ENCODE results near the gene KLHL2.
A peak's percentile ranks its signal among the peaks of the same experiment; 100 is the strongest.
"Not testable (repeated sequence)": the region's sequence is repeated elsewhere in the genome, so short reads cannot be mapped to it uniquely, and the experiment has no call there.

KLHL2 gene, protein sequence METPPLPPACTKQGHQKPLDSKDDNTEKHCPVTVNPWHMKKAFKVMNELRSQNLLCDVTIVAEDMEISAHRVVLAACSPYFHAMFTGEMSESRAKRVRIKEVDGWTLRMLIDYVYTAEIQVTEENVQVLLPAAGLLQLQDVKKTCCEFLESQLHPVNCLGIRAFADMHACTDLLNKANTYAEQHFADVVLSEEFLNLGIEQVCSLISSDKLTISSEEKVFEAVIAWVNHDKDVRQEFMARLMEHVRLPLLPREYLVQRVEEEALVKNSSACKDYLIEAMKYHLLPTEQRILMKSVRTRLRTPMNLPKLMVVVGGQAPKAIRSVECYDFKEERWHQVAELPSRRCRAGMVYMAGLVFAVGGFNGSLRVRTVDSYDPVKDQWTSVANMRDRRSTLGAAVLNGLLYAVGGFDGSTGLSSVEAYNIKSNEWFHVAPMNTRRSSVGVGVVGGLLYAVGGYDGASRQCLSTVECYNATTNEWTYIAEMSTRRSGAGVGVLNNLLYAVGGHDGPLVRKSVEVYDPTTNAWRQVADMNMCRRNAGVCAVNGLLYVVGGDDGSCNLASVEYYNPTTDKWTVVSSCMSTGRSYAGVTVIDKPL

DNA sequence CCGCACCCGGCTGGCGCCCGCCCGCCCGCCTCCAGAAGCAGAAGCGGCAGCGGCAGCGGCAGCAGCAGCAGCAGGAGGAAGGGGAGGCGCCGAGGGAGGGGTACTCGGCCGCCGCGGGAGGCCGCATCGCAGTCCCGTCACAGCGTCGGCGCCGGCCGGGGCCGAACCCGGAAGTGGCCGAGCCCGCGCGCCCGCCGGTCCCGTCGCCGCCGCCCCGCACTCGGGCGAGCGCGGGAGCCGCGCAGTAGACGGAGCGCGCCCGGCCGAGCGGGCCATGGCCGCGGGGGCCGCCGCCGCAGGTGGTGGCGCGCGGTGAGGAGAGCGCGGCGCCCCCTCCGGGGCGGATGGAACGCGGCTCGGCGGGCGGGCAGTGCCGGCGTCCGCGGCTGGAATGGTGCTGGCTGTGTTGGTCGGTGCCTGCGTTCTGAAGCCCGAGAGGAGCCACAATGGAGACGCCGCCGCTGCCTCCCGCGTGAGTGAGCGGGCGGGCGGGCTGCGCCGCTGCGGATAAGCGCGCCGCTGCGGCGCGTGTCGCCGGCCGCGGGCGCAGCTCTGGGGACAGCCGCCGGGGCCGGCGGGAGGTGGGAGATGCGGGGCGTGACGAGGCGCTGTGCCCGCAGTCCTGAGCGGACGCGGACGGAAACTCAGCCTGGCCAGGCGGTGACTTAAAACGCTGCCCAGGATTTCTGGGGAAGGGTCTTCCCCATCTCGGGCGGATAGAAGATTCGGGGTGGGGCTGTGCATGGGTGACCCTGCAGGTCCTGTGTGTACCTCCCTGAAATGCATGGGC is at the start of gene KLHL2:
KLHL2 (plus strand) TSS at position 131 of the 790 bp plus-strand sequence; CDS start at position 447, 316 bp downstream.
- DNase-seq: peak; percentile 34

DNA sequence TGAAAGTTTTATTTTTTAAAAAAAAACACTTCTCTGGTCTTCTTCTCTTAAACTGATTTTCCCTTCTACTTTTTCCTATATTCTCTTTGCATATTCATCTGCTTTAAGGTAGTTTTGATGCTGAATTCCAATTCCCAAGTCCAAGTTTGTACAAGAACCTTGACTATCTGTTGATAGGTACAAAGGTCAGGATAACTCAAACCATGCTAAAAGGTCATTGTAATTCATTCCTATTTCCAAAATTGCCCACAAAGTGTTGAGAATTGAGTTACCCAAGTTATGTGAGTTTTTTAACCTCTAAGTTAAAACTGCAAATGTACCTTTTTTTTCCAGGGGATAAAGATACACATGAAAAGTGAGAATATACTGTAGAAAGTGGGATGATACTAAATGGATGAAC is 48.6 kb upstream of the KLHL2 start:
- no peak for DNase-seq

DNA sequence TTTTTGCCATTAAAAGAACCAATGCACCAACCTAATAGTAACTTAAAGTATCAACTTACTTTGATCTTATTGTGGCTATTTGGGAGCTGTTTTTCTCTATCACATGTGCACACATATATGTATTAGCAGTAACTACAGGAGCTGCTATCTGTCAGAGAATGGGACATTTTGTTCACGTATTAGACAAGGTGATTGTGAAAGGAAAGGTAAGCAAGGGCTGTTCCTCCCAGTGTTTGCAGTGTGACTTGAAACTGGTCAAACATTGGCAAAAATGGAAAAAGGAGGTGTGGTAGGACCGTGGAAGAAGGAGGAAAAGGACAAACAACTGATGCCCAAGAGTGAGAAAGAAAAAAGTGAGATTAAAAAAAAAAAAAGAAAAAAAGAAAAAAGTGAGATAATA is 43.1 kb upstream of the KLHL2 start:
- no peak for DNase-seq

DNA sequence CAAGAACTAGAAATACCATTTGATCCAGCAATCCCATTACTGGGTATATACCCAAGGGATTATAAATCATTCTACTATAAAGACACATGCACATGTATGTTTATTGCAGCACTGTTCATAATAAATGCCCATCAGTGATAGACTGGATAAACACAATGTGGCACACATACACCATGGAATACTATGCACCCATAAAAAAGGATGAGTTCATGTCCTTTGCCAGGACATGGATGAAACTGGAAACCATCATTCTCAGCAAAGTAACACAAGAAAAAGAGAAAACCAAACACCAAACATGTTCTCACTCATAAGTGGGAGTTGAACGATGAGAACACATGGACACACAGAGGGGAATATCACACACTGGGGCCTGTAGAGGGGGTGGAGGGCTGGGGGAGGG is 40.5 kb upstream of the KLHL2 start:
- not testable (repeated sequence) for DNase-seq

DNA sequence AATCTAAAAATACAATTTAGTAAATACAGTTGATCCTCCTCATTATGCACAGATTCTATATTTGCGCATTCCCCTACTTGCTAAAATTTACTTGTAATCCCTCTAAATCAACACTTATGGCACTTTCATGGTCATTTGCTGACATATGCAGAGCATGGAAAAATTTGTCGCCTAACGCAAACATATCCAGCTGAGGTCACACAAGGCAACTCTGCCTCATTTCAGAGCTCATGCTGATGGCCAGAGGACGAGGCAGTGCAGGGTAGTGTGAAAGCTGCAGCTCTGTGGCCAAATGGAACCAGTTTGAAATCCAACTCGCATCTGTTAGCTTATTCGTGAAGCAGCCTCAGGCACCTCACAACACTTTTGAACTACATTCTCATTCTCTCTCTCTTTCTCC is 39.7 kb upstream of the KLHL2 start:
- no peak for DNase-seq

DNA sequence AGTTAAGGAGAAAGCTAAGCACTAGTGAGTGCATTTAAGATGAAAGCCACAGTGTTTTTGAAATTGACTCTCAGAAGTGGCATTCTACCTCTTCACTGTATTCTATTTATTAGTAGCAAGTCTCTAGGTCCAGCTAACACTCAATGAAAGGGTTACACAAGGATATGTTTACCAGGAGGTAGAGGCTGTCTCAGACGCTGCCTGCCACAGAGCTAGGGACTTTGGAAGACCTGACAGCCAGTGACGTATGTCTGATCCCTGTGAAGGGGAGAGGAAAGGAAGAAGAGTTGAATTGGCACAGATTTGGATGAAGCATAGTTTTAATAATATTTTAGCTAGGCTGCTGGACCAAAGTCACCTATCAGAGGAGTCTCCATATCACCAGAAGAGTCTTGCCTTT is 36.5 kb upstream of the KLHL2 start:
- DNase-seq: no peak

DNA sequence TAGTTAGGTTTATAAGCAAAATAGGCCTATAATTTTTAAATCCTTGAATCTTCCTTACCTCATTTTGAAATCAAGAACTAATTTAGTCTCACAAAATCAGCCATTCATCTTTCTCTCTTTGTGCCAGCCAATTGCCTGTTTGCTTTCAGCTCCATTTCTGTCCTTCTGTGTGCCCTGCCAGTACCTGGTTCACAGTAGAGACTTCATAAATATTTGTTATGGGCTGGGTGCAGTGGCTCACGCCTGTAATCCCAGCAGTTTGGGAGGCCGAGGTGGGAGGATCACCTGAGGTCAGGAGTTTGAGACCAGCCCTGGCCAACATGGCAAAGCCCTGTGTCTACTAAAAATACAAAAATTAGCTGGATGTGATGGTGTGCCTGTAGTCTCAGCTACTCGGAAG is 31.9 kb upstream of the KLHL2 start:
- DNase-seq: not testable (repeated sequence)

DNA sequence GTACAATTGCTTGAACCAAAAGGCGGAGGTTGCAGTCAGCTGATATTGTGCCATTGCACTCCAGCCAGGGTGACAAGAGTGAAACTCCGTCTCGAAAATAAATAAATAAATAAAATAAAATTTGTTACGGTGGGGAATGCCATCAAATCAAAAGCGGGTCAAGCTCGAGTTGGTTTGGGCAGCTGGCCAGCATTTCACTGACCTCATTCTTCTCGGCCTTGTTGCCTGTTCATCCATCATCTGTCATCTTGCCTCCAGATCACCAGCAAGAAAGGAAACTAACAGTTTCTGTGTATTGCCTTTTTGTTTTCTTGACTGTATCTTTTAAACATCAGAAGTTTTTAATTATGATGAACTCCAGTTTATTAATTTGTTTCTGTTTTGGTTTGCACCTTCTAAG is 31.5 kb upstream of the KLHL2 start:
- no peak for DNase-seq

DNA sequence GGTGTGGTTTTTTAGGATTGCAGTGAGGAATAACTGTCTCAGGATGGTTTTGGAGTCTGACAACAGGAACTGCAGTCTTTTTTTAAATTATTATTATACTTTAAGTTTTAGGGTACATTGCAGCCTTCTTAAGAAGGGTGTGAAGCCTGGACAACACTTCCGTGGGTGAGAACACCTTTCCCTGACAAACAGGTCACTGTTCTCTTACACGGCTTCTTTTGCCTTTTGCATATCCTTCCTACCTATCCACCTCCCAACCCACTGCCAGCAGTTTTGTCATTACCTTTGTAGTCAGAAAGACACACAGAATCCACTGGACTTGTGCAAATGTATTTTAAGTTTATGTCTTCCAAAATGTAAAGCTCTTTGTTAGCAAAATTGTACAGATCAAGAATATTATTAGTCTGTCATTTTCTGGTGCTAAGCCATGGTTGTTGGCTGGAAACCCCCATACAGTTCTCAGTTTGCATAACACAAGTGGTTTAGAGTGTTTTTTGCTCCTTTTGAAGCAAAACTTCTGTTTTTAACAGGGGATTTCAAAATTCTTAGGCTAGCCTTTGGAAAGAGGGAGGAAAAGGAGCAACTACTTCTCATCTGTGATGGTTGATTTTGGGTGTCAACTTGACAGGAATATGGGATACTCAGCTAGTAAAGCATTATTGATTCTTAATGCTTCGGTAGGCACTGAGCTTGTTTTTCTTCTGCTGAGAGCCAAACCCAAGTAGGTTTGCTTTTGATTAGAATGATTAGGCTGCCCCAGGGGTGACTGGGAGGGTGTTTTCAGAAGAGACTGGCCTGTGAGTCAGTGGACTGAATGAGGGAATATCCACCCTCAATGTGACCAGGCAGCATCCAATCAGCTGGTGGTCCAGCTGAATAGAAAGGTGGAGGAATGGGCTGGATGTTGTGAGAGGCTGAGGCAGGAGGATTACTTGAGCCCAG is 29.4 kb upstream of the KLHL2 start:
- no peak for DNase-seq

DNA sequence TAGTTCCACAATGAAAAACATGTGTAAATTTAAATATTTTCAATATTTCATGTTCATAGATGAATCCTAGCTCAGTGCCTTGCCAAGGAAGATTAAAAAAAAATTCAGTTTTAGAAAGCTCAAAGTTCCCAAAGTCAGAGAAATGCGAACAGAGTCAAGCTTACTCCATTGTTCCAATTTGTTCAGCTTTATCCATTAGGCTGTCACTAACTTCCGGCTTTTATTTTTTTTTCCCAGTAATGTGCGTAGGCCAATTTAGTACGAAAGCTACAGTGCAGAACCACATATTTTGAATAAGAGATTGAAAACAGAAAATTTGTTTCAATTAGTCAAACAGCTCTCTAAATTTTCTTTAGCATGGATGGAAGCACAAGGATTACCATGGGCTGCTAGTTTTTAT is 23.1 kb upstream of the KLHL2 start:
- DNase-seq: no peak

DNA sequence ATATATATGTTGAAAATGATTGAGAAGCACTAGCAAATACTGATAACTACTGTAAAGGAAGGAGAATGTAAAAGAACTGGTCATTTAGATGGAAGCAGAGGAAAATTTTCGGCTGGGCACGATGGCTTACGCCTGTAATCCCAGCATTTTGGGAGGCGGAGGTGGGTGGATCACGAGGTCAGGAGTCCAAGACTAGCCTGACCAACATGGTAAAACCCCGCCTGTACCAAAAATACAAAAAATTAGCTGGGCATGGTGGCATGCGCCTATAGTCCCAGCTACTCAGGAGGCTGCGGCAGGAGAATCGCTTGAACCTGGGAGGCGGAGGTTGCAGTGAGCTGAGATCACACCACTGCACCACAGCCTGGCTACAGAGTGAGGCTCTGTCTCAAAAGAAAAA is 22.4 kb upstream of the KLHL2 start:
- DNase-seq: not testable (repeated sequence)

DNA sequence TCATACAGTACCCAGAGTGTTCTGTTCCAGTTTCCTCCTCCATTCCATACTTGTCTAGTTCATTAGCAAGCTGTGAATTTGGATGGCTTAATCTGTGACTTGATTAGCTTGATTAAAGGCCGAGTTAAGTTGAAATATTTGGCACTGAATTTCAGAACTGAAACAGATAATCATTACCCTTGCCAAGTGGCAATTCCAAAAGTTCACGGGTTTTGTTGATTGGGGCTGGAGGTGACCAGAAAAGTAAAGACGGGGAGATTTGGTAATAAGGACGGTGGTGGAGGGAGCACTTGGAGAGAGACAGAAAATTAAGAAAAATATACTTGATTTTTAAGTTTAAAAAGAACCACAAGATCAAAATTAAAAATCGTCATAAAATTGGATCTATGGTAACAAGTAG is 21.9 kb upstream of the KLHL2 start:
- DNase-seq: no peak

DNA sequence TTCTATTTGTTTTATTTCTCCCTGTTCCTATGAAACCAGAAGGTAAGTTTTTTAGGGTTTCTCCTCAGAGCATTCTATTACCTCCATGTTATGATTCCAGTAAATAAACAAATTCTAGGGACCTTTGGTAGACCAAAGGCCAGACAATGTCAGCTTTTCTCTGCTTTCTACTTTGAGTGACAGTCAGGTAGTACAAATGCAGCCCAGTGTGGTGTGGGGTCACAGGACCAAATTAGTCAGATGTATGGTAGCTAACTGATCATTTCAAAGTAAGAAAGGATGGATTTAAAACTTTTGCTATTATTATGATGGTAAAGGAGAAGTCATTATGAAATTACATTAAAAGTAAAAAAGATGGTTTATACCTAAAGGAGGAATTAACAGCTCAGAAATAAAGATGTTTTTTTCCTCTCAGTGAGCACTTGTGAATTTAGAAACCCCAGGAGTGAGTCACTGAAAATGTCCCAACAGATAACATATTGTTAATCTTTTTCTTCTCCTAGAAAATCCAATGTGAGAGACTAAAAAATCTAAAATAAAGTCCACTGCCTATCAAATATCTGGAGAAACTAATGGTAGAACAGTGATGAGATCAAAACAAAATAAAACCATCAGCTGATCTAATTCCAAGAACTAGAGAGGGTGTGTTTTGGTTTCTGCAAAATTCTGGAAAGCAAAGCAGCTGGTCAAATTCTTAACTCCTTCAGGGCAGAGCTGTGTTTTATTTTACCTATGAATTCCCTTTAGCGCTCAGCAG is 16.6 kb upstream of the KLHL2 start:
- no peak for DNase-seq

DNA sequence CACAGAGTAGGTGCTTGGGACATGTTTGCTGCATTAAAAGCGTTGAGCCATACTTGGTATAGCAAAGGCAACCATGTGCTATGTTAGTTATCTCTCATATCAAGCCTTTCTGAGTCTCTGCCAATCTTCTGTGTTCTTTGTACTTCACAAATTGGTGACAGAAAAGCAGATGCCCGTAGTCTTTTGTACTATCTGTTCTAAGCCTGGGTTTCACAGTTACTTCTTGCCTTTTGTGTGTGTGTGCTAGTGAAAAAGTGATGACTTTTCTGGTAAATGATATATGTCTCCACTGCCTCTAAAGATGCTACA is 16.1 kb upstream of the KLHL2 start:
- no peak for DNase-seq

DNA sequence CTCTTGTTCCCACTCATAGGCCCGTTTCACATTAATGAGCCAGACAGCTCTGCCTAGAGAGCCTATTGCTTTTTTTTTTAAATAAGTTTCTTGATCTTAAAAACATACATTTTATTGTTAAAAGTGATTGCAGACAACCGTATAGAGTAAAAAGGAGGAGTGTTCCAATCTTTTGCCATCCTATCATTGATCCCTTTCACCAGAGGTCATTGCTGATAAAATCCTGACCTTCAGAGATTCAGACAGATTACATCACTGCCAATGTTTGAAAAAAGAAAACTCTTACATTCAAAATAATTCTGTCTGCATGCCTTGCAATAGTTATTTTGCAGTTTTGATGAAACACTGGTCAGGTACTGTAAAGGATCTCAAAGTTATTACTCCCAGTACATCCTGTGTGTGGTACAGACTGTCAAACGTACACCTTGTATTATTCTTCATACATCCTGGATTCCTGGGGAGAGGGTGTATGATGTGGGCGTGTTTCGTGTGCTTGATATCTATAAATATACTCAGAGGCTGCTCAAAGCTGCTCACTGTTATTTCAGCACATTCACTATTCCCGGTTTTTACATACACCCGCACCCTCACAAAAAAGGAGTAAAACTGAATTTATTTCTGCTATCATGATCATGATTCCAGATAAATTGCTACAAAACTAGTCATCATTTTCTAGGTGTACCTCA is 15.4 kb upstream of the KLHL2 start:
- no peak for DNase-seq

DNA sequence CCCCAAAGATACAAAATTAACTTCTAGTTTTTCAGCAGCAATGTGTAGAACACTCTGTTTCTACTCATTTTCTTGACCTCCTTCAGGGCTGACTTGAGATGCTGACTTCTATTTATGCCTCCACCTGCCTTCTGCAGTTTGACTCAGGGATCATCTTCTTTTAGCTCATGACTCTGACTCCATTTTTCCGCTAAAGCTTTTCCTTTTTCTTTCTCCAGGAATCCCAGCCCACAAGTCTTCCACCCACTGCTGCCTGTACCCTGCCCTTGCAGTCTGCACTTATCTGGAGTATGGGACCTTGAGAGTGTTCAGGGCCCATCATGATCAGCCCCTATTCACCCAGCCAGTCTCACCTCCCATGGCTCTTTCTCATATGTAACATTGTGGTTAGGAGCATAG is 14.9 kb upstream of the KLHL2 start:
- DNase-seq: no peak

DNA sequence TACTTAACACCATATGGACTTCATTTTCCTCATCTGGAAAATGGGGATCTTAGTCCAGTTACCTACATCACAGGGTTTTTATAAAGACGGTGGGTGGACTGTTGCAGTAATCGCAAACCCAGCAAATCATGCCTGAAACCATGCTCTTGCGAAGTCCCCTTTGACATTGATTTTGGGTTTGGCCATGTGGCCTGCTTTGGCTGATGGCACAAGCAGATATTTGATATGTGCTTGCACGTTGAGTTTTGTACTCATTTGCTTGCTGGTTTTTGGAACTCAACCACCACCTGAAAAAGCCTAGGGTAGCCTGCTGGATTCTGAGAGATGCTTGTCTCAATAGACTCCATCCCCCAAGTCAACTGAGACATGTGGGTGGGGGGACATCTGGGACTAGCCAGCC is 14.4 kb upstream of the KLHL2 start:
- DNase-seq: no peak

DNA sequence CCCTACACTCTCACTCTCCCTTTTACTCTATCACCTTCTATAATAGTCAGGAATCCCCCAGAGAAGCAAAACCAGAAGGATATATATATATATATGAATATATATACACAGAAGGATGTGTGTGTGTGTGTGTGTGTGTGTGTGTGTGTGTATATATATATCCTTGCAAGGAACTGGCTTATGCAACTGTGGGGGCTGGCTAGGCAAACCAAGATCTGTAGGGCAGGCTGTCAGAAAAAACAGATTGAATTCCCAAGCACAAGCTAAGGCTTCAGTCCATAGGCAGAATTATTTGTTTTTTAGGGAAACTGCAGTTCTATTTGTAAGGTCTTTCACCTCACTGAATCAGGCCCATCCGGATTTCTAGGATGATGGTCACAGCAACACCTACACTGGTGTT is 13.0 kb upstream of the KLHL2 start:
- DNase-seq: no peak

DNA sequence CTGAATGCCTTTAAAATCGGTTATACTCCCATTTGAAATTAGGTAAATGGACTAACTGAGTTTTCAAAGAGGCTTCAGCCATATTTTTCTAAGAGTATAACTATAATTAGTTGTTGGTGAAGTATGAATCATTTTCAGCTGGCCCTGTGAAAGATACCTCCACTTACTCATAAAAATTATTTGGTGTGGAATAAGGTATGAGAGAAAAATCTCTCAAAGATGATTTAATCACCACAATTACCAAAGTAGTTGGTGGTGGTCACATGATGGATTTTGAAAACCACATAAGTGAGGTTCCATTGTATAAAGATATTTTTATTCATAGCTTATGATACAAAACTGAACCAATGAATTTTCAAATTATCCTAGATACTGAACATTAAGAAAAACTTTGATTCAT is 9.0 kb upstream of the KLHL2 start:
- no peak for DNase-seq

DNA sequence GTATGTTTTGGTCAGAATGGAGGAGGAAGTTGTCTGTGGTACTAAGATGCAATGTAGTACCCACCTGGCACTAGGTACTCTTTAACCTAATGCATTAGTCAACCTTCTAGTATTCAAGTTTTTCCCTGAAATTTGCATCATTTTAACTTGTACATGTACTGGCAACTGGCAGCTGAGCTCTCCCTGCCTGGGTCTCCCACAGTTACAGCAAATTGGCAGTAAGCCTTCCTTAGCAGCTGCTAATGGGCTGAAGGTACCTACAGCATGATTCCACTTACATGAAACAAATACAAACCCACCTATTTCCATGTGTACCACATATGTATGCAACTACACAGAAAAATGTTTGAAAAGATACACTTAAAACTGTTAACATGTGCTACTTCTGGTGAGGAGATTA is 8.1 kb upstream of the KLHL2 start:
- DNase-seq: no peak

DNA sequence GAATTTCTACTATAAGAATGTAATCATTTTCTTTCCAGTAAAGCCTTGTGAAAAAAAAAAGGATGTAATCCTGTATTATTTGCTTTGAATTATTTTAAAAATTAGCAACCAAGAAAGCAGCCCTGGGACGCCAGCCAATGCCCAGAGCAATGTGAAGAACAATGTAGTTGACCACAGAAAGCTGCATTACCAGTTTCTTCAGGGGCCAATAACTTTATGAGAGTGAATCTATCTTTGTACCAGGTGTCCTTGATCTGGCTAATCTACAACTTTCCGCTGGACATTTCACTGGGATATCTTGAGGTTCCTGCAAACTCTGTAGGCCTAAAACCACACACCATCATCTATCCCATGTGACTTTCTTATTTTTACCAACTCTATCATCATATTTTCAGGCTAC is 7.6 kb upstream of the KLHL2 start:
- DNase-seq: no peak

DNA sequence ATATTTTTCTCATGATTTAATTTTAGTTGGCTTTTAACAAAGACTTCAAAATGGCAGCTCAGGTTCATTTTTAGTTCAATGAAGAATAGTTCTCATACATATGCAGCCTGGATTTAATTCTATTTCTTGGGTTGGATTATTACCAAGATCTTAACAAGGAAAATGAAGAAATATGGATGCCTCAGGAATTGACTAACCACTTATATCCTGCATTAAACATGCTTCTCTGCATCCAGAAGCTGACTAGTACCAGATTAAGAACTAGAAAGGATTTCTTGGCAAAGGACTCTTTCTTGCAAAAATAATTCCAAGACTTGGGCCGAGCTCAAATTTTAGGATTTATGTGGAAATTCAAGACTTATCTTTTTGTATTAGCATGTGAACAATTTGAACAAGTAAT is 5.6 kb upstream of the KLHL2 start:
- DNase-seq: no peak

All from DMS153 (cell line).